DND-41 (cell line): ENCODE data around the gene SMARCD3.

Experiments used
- ATAC-seq: fragments of 200-7000 bp; cut with Tn5 transposase; 3 replicates; pipeline ENCODE4 v1.9.1; 2021; ENCODE audit warnings: low read depth; ENCODE audit not compliant: insufficient read depth
- DNase-seq: peaks from one replicate; pipeline ENCODE4 v3.0.0-alpha.2; 2020
- H2AFZ ChIP-seq: 2 replicates; pipeline ENCODE4 v1.6.0; 2012; ENCODE audit warnings: low read depth, low read length
- H3K27ac ChIP-seq: 2 replicates; pipeline ENCODE4 v1.5.1; 2012; ENCODE audit warnings: low read length, inconsistent platforms
- H3K27me3 ChIP-seq: fragments of 200-600 bp; sonication (generic); 2 replicates; pipeline ENCODE4 v1.6.0; 2012; ENCODE audit warnings: low read length, mild to moderate bottlenecking, inconsistent platforms; ENCODE audit not compliant: insufficient read depth, poor library complexity
- H3K36me3 ChIP-seq: 2 replicates; pipeline ENCODE4 v1.5.1; 2012; ENCODE audit warnings: low read length, inconsistent platforms; ENCODE audit not compliant: insufficient read depth
- H3K4me1 ChIP-seq: 2 replicates; pipeline ENCODE4 v1.5.1; 2012; ENCODE audit warnings: mild to moderate bottlenecking, low read length; ENCODE audit not compliant: insufficient read depth
- H3K4me2 ChIP-seq: 2 replicates; pipeline ENCODE4 v1.6.0; 2012; ENCODE audit warnings: mild to moderate bottlenecking, moderate library complexity, low read length, inconsistent platforms; ENCODE audit not compliant: insufficient read depth
- H3K4me3 ChIP-seq, 2 experiments: fragments of 200-600 bp in 1 of 2; shearing (Covaris generic) in 1 of 2; 2 replicates each; pipeline ENCODE4 v1.5.1; 2012 to 2016; ENCODE audit warnings: inconsistent platforms in 2 of 2, low read length in 2 of 2, mild to moderate bottlenecking in 2 of 2, low read depth in 1 of 2, moderate library complexity in 1 of 2
- H3K79me2 ChIP-seq: 2 replicates; pipeline ENCODE4 v1.6.0; 2012; ENCODE audit warnings: low read length, inconsistent platforms; ENCODE audit not compliant: insufficient read depth
- H3K9ac ChIP-seq: 2 replicates; pipeline ENCODE4 v1.6.0; 2012; ENCODE audit warnings: low read depth, mild to moderate bottlenecking, inconsistent platforms, low read length, moderate library complexity
- H3K9me3 ChIP-seq: 2 replicates; pipeline ENCODE4 v1.5.1; 2012; ENCODE audit warnings: low read length, moderate library complexity, mild to moderate bottlenecking, inconsistent platforms; ENCODE audit not compliant: insufficient read depth, severe bottlenecking
- H4K20me1 ChIP-seq: 2 replicates; pipeline ENCODE4 v1.6.0; 2012; ENCODE audit warnings: low read length; ENCODE audit not compliant: insufficient read depth
- EZH2 ChIP-seq: IDR thresholded peaks from 3 replicates; pipeline ENCODE4 v1.6.1; 2012; ENCODE audit warnings: borderline replicate concordance, low read depth, mild to moderate bottlenecking, moderate library complexity, low read length, inconsistent platforms; ENCODE audit not compliant: severe bottlenecking
- TF ChIP-seq, protein P1 (sequence below): IDR thresholded peaks from 2 replicates; pipeline ENCODE4 v1.5.1; 2012; ENCODE audit warnings: borderline replicate concordance, low read length, moderate library complexity, mild to moderate bottlenecking; ENCODE audit not compliant: poor library complexity, severe bottlenecking; ENCODE audit errors: extremely low read depth

The SMARCD3 gene

DNA sequence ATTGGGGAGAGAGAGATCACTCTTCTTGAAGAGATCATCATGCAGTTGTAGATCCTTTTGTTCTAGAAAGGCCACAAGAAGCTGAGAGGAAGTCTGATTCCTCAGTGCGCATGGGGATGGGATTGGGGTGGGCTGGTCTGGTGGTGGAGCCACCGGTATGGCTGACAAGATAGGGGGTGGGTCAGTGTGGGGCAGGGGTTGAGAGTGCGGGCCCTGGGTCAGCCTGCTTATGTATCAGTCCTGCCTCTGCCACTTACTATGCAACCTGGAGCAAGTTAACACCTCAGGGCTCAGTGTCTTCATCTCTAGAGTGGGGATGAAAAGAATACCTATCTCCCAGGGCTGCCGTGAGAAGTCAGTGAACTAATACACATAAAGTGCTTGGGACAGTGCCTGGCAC lies 8.0 kb downstream of the SMARCD3 start:
- Histone ChIP-seq H4K20me1 (peaks cover 38% of the 10 kb centered on the region), H3K36me3 (peaks cover 38% of the 10 kb centered on the region), H3K79me2 (peaks cover 15% of the 10 kb centered on the region), H3K4me1 (peaks cover 36% of the 10 kb centered on the region), H3K9me3 (no peaks in the 10 kb centered on the region), H3K4me2 (no peak overlapping the region), H3K4me3 (no peak overlapping the region), H2AFZ (no peak overlapping the region), H3K27me3 (peaks cover 12% of the 10 kb centered on the region), H3K9ac (no peak overlapping the region), H3K27ac (no peak overlapping the region)
- TF ChIP-seq EZH2, result no peak
- TF ChIP-seq, protein P1, sequence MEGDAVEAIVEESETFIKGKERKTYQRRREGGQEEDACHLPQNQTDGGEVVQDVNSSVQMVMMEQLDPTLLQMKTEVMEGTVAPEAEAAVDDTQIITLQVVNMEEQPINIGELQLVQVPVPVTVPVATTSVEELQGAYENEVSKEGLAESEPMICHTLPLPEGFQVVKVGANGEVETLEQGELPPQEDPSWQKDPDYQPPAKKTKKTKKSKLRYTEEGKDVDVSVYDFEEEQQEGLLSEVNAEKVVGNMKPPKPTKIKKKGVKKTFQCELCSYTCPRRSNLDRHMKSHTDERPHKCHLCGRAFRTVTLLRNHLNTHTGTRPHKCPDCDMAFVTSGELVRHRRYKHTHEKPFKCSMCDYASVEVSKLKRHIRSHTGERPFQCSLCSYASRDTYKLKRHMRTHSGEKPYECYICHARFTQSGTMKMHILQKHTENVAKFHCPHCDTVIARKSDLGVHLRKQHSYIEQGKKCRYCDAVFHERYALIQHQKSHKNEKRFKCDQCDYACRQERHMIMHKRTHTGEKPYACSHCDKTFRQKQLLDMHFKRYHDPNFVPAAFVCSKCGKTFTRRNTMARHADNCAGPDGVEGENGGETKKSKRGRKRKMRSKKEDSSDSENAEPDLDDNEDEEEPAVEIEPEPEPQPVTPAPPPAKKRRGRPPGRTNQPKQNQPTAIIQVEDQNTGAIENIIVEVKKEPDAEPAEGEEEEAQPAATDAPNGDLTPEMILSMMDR, result no peak
- ATAC-seq, result no peak
- no peak for DNase-seq

DNA sequence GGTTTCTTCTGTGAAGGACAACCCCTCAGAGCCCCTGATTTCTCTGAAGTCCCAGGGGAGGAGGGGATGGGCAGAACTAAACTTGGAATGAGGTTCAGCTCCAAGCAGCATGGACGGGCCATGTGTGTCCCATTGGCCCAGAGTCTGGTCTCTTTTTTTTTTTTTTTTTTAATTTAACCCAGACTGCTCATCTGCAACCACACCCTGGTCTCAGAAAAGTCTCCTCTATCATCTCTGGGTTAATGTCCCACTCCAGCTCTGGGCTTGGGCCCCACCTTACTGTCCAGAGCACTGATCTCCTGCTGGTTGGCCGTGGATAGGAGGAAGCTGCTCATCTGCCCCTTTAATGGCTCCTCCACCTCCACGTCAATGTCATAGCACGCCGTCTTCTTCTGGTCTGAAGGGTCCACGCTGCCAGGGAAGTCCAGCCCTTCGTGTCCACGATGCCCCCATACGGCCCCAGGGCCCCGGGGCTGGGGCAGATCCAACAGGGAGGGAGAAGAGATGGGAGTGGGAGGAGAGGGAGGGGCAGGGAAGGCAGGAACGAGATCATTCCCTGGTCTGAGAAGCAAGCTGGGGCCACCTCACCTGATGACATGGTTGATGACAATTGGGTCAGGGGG lies 8.5 kb downstream of the SMARCD3 start:
- H3K4me1 ChIP-seq, result peaks cover 36% of the 10 kb centered on the region
- H2AFZ ChIP-seq, result no peak overlapping the region
- no peak overlapping the region for H3K27ac ChIP-seq
- H3K9ac ChIP-seq, result no peak overlapping the region
- peaks cover 6% of the 10 kb centered on the region for H3K27me3 ChIP-seq
- ATAC-seq, result no peak
- TF ChIP-seq, protein P1, result no peak
- no peak for TF ChIP-seq EZH2
- peaks cover 21% of the 10 kb centered on the region for H3K79me2 ChIP-seq
- no peaks in the 10 kb centered on the region for H3K9me3 ChIP-seq
- no peak for DNase-seq
- peaks cover 44% of the 10 kb centered on the region for H4K20me1 ChIP-seq
- peaks cover 44% of the 10 kb centered on the region for H3K36me3 ChIP-seq
- no peak overlapping the region for H3K4me3 ChIP-seq
- H3K4me2 ChIP-seq, result no peak overlapping the region

DNA sequence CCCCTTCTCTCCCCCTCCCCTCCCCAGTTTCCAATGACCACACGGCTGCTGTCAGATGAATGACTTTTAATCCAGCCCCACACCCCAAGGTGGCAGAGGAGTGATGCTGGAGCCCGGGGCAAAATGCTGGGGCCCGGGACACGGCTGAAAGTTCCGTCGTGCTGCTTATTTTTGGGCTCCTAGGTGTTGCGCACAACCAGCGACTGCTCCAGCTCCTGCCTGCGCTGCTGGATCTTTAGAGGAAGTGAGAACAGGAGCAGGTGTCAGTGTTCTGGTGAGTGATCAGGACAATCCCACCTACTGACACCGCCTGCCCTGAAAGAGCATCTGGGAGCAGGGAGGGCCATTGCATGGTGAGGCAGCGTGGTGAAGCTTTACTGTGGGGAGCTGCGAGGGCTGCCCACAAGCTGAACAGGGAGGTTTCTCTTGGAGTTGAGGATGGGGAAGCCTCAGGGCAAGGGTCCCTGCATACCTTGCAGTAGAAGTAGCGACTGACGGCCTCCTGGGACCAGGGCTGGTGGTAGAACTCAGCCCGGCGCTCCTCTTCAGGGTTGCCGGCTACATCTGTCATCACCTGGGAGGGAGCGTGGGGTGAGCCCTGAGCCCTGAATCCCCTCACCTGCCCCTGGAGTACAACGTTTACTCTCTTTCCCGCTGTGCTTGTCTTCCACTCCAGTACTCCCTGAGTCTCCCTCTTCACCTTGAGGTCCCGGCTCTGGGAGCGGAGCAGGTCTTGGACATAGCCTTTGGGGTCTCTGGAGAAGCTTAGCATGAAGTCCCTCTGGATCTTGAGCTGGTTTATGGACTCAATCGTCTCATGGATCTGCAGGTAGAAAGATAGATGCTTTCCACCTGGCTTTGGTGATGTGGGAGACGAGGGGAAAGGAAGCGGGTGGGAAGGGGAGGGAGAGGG lies 9.3 kb downstream of the SMARCD3 start:
- Histone ChIP-seq H3K9me3 (no peaks in the 10 kb centered on the region), H3K79me2 (peaks cover 29% of the 10 kb centered on the region), H3K4me3 (no peak overlapping the region), H4K20me1 (peaks cover 47% of the 10 kb centered on the region), H2AFZ (no peak overlapping the region), H3K36me3 (peaks cover 52% of the 10 kb centered on the region), H3K27ac (no peak overlapping the region), H3K9ac (no peak overlapping the region), H3K4me1 (peaks cover 35% of the 10 kb centered on the region), H3K27me3 (no peaks in the 10 kb centered on the region), H3K4me2 (no peak overlapping the region)
- TF ChIP-seq, protein P1, result no peak
- no peak for TF ChIP-seq EZH2
- no peak for ATAC-seq
- no peak for DNase-seq
